Choroid plexus epithelial cell (primary cell): ENCODE measurements around the gene IL12RB1.
A peak's percentile ranks its signal among the peaks of the same experiment; 100 is the strongest.
"Not testable (repeated sequence)": the region's sequence is repeated elsewhere in the genome, so short reads cannot be mapped to it uniquely, and the experiment has no call there.

Source experiments
- DNase-seq: peaks from one replicate; pipeline ENCODE4 v3.0.0-alpha.2; 2010; ENCODE audit warnings: low read depth
- H3K4me3 ChIP-seq: 2 replicates; pipeline ENCODE4 v1.5.1; 2011; ENCODE audit warnings: low read depth, mild to moderate bottlenecking, control low read depth, low read length, moderate library complexity
- TF ChIP-seq, protein P1 (sequence below): conservative IDR thresholded peaks from 2 replicates; pipeline ENCODE4 v1.5.1; 2011; ENCODE audit warnings: low read depth, mild to moderate bottlenecking, control low read depth, inconsistent platforms, low read length, moderate library complexity

Gene IL12RB1

DNA sequence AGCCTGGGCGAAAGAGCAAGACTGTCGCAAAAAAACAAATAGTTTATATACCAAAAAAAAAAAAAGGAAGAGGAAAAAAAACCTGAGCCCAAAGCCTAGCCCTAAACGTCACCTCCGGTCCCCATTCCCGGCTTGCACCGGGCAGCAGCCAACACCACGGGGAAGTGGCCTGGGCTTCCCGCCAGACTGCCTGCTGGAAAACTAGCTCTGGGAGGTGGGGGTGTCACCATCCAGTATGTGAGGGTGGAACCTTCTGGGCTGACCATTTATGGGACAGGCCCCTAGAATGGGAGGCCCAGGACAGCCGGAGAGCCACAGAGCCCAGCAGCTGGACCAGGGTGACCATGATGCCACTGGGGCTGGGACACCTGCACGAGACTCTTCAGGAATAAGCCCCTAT lies 37.3 kb downstream of the IL12RB1 start:
- no peak overlapping the region for H3K4me3 ChIP-seq
- TF ChIP-seq, protein P1, sequence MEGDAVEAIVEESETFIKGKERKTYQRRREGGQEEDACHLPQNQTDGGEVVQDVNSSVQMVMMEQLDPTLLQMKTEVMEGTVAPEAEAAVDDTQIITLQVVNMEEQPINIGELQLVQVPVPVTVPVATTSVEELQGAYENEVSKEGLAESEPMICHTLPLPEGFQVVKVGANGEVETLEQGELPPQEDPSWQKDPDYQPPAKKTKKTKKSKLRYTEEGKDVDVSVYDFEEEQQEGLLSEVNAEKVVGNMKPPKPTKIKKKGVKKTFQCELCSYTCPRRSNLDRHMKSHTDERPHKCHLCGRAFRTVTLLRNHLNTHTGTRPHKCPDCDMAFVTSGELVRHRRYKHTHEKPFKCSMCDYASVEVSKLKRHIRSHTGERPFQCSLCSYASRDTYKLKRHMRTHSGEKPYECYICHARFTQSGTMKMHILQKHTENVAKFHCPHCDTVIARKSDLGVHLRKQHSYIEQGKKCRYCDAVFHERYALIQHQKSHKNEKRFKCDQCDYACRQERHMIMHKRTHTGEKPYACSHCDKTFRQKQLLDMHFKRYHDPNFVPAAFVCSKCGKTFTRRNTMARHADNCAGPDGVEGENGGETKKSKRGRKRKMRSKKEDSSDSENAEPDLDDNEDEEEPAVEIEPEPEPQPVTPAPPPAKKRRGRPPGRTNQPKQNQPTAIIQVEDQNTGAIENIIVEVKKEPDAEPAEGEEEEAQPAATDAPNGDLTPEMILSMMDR = no peak
- peak; percentile 80 for DNase-seq

DNA sequence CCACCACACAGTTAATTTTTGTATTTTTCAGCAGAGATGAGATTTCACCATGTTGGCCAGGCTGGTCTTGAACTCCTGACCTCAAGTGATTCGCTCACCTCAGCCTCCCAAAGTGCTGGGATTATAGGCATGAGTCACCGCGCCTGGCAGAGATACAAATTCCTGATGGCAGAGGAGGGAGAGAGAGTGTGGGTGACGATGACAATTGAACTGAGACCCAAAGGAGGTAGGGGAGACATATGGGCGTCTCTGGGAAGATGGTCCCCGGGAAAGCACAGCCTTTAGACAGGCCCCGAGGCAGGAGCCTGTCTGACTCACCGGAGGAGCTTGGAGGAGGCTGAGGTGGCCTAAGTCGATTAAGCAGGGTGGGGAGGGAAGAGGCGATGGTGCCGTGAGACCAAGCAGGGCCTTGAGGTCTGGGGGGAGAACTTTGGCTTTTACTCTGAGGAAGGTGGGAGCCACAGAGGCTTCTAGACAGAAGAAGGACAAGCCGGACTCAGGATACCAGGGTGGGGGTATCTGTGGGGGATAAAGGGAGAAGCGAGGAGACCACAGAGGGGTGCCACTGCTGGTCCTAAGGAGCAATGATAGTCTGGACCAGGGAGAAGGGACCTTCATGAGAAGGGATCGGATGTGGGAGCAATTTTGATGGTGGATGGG lies 40.5 kb downstream of the IL12RB1 start:
- TF ChIP-seq, protein P1 = no peak
- H3K4me3 ChIP-seq = no peak overlapping the region
- peak; percentile 67 for DNase-seq

DNA sequence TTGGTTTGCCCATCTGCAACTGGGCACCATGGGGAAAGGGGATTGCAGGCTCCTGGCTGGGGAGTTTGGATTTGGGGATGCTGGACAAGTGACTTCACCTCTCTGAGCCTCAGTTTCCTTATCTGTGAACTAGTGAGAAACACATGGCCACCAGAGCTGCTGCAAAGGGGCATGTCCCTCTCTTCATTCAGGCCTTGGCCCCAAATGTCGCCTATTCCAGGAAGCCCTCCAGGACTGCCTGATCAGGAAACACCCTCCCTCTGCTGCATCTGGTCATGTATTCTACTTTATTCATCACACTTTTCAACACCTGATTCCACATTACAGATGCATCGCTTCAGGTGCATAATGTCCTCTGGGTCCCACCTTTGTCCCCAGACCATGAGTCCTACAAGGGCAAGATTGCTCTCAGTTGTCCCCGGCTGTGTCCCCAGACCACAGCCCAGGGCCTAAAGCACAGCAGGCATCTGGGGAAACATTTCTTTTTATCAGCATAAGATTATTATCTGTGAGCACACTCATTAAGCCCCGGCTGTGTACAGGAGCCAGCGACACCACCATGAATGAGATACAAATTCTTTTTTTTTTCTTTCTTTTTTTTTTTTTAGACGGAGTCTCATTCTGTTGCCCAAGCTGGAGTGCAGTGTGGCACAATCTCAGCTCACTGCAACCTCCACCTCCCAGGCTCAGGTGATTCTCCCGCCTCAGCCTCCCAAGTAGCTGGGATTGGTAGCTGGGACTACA lies 41.3 kb downstream of the IL12RB1 start:
- TF ChIP-seq, protein P1 = no peak
- no peak for DNase-seq
- peak overlapping the region; percentile 40 for H3K4me3 ChIP-seq

DNA sequence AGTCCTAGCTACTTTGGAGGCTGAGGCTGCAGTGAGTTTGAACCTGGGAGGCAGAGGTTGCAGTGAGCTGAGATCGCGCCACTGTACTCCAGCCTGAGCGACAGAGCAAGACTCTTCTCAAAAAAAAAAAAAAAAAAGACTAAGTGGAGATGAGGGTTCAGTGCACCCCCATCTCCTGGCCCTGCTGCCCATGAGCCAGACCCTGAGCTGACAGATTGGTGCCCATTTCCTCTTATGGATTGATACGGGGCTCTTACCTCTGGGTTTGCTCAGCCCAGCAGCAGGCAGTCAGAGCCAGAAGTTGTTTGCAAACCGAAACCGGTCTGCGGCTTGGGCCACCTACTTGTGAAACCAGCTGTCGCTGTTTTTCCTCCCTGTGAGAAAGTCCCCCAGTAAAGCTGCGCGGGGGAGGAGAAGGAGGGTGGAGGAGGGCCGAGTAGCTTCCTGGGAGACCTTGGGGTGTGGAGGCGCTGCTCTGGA lies 41.9 kb downstream of the IL12RB1 start:
- H3K4me3 ChIP-seq = peak overlapping the region; percentile 40
- TF ChIP-seq, protein P1 = no peak
- DNase-seq = peak; percentile 87

DNA sequence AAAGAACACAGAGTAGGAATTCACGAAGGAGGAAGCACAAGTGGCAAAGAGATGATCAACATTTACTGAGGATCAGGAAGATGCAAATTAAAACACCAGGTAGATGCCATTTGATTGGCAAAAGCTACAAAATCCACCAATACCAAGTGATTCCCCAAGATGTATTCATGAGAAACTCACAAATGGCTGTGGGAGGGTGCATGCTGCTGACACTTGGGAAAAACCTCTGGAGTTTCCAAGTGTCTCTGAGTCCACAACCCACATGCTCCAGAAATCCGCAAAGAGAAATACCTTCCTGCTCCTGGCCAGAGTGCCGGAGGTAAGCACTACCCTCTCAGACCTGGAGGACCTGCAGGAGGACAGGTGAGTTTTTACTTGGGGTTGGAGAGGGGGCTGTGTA lies 43.1 kb downstream of the IL12RB1 start:
- no peak for DNase-seq
- TF ChIP-seq, protein P1 = no peak
- no peak overlapping the region for H3K4me3 ChIP-seq

DNA sequence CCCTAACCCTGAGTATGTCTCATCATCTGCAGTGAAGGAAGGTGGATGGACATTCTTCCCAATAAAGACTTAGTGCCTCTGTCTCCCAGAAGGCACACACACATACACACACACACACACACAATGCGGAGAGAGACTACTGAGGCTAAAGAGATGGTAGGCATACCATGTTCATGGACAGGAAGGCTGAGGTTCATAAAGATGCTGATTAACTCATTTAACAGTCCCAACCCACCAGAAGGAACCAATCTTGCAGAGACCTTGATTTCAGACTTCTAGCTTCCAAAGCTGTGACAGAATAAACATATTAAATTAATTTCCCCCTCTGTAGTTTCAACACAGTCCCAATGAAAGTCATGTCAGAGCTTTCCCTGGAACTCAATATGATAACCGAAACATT lies 45.7 kb downstream of the IL12RB1 start:
- TF ChIP-seq, protein P1 = no peak
- DNase-seq = no peak

DNA sequence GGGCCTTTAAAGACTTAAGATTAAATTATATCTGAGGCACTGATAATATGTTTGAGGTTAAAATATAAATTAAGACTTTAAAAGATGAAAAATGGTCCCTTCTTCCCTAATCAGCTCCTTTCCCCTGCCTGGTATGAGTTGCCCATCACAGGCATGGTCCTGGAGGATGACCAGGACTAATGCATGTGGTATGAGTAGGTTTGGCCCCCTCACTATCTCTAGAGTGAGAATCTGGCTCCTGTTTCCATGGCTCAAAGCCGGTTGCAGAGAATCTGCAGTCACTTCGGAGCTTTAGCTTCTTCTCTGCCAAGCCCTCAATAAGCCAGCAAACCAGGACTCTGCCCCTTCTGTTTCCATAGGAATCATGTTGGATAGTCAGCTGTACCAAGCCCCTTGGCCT lies 54.6 kb downstream of the IL12RB1 start:
- H3K4me3 ChIP-seq, DNase-seq: not testable (repeated sequence)

More for the DNA sequence above, 45.7 kb downstream of the IL12RB1 start:
- H3K4me3 ChIP-seq = no peak overlapping the region

DNA sequence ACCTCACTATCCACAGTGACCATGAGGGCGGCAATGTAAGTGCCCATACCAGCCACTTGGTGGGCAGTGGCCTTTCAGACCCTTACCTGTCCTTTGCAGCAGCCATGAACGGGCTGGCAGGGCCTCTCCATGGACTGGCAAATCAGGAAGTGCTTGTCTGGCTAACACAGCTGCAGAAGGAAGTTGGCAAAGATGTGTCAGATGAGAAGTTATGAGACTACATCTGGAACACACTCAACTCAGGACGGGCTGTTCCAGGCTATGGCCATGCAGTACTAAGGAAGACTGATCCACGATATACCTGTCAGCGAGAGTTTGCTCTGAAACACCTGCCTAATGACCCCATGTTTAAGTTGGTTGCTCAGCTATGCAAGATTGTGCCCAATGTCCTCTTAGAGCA lies 55.3 kb downstream of the IL12RB1 start:
- H3K4me3 ChIP-seq, DNase-seq: not testable (repeated sequence)
